T-helper 17 cell (primary cell): ENCODE data around the gene PGM1. TPM values are rescaled to one million over a fixed set of nuclear protein-coding genes. Genes with fewer than 3 reads are reported as not detected.

Experiments used
- ATAC-seq: fragments of 150-1000 bp; cut with Tn5 transposase; 2 replicates; pipeline ENCODE4 v1.10.0; 2021; ENCODE audit warnings: mild to moderate bottlenecking, moderate library complexity
- DNase-seq, 3 donors: peaks; one replicate each; pipeline versions ENCODE4 v3.0.0 to v3.0.0-alpha.2; 2020 to 2021
- H3K9me3 ChIP-seq: one replicate; pipeline ENCODE4 v1.7.0; 2013; ENCODE audit warnings: low read length, mild to moderate bottlenecking; ENCODE audit not compliant: control insufficient read depth, poor library complexity, severe bottlenecking
- H3K27ac Mint-ChIP-seq: one replicate; pipeline ENCODE4 v1.8.0; 2022; ENCODE audit warnings: mild to moderate bottlenecking, moderate library complexity, mixed read lengths
- H3K27me3 Mint-ChIP-seq: one replicate; pipeline ENCODE4 v1.8.0; 2022; ENCODE audit warnings: mixed read lengths
- H3K36me3 Mint-ChIP-seq: one replicate; pipeline ENCODE4 v1.8.0; 2022; ENCODE audit warnings: low read depth, mixed read lengths
- H3K4me1 Mint-ChIP-seq: one replicate; pipeline ENCODE4 v1.8.0; 2022; ENCODE audit warnings: mild to moderate bottlenecking, mixed read lengths
- H3K4me3 Mint-ChIP-seq: one replicate; pipeline ENCODE4 v1.8.0; 2022; ENCODE audit warnings: mild to moderate bottlenecking, moderate library complexity, mixed read lengths
- total RNA-seq, 4 donors: library from RNA in 2 of 4; stranded (reverse) in 2 of 4; gene quantifications; one replicate each; pipeline ENCODE4 v1.2.3 and lab custom pipeline; 2022 to 2026

Gene PGM1
- total RNA-seq, 2 donors from 2014 or later: 11.7 to 14.2 TPM

DNA sequence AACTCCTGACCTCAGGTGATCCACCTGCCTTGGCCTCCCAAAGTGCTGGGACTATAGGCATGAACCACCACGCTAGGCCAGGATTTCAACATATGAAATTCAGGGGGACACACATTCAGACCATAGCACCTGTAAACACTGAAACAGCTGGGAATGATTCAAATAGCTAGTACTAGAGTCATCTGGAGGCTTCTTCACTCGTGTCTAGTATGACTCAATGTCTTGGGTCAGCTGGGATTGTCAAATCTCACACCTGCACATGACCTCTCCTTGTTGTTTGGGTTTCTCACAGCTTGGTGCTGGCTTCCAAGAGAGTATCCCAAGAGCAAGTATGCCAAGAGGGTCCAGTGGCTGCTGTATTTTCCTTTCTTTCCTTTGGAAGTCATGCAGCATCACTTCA, 75.1 kb downstream of the PGM1 start:
- H3K9me3 ChIP-seq: no peaks in the 10 kb centered on the region
- peaks cover 3% of the 10 kb centered on the region for H3K4me1 Mint-ChIP-seq
- no peak for DNase-seq
- no peaks in the 10 kb centered on the region for H3K27me3 Mint-ChIP-seq
- H3K36me3 Mint-ChIP-seq: no peaks in the 10 kb centered on the region
- H3K4me3 Mint-ChIP-seq: no peak overlapping the region
- no peak overlapping the region for H3K27ac Mint-ChIP-seq
- no peak for ATAC-seq

DNA sequence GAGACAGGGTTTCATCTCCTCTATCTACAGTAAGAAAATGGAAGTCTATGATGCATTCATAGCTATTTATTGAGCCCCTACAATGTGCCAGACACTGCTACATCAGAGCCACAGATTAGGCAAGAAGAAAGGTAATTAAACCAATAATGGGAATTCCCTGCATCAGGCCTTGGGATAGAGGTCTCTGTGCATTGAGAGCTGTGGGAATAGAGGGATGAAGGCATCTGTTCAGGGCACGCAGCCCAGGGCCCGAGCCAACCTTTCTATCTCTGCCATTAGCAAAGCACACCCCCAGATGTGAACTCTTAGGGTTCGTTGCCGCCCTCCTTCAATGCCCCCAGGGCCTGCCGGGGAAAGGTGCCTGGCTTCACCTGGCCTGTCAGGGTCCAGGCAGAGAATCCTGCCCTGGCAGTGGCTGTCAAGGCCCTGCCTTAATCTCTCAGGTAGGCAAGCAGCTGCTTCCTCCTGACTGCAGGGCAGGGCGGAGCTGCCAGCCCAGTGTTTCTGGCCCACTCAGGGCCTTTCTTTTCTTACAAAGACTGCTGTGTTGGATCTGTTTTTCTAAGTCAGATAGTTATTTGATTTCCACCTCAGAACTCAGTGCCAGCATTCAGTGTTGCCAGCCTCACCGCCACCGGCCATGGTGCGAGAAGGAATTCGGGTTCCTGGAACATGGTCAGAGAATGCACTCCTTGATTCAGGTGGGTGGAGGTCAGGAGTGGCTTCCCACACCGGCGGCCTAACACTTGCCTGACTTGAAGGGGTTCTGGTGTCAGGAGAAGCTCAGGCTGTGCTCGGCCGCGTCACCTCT, 76.1 kb downstream of the PGM1 start:
- H3K9me3 ChIP-seq: no peaks in the 10 kb centered on the region
- Mint-ChIP-seq H3K4me1 (peaks cover 3% of the 10 kb centered on the region), H3K4me3 (no peak overlapping the region), H3K27me3 (no peaks in the 10 kb centered on the region), H3K27ac (peak overlapping the region; percentile 85), H3K36me3 (no peaks in the 10 kb centered on the region)
- DNase-seq (no peak), ATAC-seq (no peak)

DNA sequence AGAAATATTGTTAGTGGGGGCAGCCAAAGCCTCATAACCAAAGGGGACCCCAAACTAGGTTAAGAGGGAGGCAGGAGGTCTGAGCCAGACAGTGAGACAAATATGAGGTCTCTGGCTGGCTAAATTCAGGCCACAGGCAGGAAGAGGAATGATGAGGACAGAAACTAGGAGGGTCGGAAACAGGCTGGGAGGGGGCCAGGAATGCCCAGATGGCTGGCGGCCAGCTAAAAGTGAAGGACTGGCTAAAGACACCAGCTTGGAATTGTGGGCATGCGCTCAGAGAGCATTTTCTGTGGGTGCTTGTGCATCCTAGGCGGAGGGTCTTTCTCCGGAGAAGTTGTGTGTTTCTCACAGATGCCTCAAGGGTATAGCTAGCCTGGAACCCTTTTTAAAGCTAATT, 77.0 kb downstream of the PGM1 start:
- Mint-ChIP-seq H3K27me3 (no peaks in the 10 kb centered on the region), H3K36me3 (no peaks in the 10 kb centered on the region), H3K27ac (peak overlapping the region; percentile 85), H3K4me3 (no peak overlapping the region), H3K4me1 (peaks cover 3% of the 10 kb centered on the region)
- DNase-seq: no peak
- ATAC-seq: no peak
- H3K9me3 ChIP-seq: no peaks in the 10 kb centered on the region

- no peaks in the 10 kb centered on the region for H3K36me3 Mint-ChIP-seq
- peaks cover 3% of the 10 kb centered on the region for H3K4me1 Mint-ChIP-seq
- no peaks in the 10 kb centered on the region for H3K9me3 ChIP-seq
- no peak overlapping the region for H3K4me3 Mint-ChIP-seq
- DNase-seq (no peak), ATAC-seq (no peak)
- no peaks in the 10 kb centered on the region for H3K27me3 Mint-ChIP-seq
- H3K27ac Mint-ChIP-seq: no peak overlapping the region
Observed at GRCh38 chr1:63671514-63671913, 78.3 kb downstream of the PGM1 start.

GRCh38 chr1:63674238-63674864, 81.1 kb downstream of the PGM1 start:
- Mint-ChIP-seq H3K4me3 (no peak overlapping the region), H3K27ac (no peak overlapping the region), H3K36me3 (no peaks in the 10 kb centered on the region), H3K4me1 (peaks cover 3% of the 10 kb centered on the region), H3K27me3 (no peaks in the 10 kb centered on the region)
- DNase-seq (no peak), ATAC-seq (no peak)
- H3K9me3 ChIP-seq: no peaks in the 10 kb centered on the region

DNA sequence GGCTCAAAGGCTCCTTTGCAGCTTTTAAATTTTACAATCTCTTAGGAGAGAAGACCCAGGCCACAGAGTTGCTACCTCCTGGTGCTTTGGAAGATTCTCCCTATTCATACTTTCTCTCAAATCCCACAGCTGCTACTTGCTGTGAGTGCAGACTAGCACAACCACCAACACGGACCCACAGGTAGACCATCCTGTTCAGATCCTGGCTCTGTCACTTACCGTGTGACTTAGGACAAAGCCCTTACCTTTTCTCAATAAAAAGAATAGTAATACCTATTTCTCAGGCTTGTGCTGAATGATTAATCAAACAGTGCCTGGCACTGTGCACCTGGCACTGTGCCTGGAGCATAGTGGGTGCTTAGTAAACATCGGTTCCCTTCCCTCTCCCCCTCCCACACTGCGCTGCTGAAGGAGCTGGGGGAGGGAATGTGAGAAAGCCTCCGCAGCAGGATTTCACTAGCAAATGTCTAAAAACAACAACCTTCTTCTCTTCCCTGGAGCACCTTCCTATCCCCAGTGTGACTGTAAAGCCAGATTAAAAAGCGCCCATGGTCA, 81.7 kb downstream of the PGM1 start:
- no peak overlapping the region for H3K4me3 Mint-ChIP-seq
- no peaks in the 10 kb centered on the region for H3K27me3 Mint-ChIP-seq
- H3K4me1 Mint-ChIP-seq: peaks cover 2% of the 10 kb centered on the region
- H3K36me3 Mint-ChIP-seq: no peaks in the 10 kb centered on the region
- peak overlapping the region; percentile 16 for H3K27ac Mint-ChIP-seq
- no peak for DNase-seq
- no peaks in the 10 kb centered on the region for H3K9me3 ChIP-seq
- ATAC-seq: no peak

- Mint-ChIP-seq H3K27me3 (no peaks in the 10 kb centered on the region), H3K4me3 (no peak overlapping the region)
- no peak for ATAC-seq
Observed at GRCh38 chr1:63675420-63675931, 82.3 kb downstream of the PGM1 start.

DNA sequence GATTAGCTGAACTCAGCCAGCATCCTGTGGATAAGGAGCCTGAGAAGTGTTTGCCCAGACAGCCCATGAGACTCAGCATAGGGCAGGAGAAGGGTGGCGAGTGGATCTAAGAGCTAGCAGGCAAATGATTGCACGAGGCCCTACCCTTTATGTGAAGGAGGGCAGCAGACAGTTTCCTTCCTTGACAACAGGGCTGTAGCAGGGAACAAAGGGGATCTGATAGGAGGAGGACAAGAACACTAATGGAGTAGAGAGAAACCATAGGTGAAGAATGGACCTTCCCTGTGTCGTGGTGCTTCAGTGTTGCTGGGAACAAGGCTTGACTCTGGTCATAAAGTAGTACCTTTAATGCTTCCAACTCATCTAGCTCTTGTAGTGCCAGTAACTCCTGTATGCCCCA, 84.3 kb downstream of the PGM1 start:
- H3K36me3 Mint-ChIP-seq: no peaks in the 10 kb centered on the region
- no peak for ATAC-seq
- H3K4me1 Mint-ChIP-seq: no peaks in the 10 kb centered on the region
- no peak overlapping the region for H3K27ac Mint-ChIP-seq
- no peak overlapping the region for H3K4me3 Mint-ChIP-seq
- no peak for DNase-seq
- no peaks in the 10 kb centered on the region for H3K9me3 ChIP-seq
- H3K27me3 Mint-ChIP-seq: no peaks in the 10 kb centered on the region

More at GRCh38 chr1:63675420-63675931, 82.3 kb downstream of the PGM1 start:
- no peak for DNase-seq
- Mint-ChIP-seq H3K27ac (peak overlapping the region; percentile 16), H3K36me3 (no peaks in the 10 kb centered on the region), H3K4me1 (no peaks in the 10 kb centered on the region)
- H3K9me3 ChIP-seq: no peaks in the 10 kb centered on the region

DNA sequence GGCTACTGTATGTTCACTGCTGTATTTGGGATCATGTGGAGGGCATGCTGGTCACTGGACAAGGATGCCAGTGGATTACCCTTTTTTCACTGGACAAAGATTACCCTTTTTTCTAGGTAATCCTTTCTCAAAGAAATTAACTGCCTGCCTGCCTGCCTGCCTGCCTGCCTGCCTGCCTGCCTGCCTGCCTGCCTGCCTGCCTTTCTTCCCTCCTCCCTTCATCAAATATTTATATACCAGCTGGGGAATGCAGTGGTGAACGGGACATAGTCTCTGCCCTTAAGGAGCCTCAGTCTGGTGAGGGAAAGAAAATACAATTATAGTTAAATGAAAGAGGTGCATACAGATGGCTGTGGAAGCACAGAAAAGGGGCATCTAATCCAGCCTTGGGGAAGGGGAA, 85.0 kb downstream of the PGM1 start:
- DNase-seq: no peak
- no peak overlapping the region for H3K4me3 Mint-ChIP-seq
- no peaks in the 10 kb centered on the region for H3K9me3 ChIP-seq
- H3K27me3 Mint-ChIP-seq: no peaks in the 10 kb centered on the region
- no peak overlapping the region for H3K27ac Mint-ChIP-seq
- ATAC-seq: no peak
- H3K4me1 Mint-ChIP-seq: no peaks in the 10 kb centered on the region
- no peaks in the 10 kb centered on the region for H3K36me3 Mint-ChIP-seq

- H3K36me3 Mint-ChIP-seq: no peaks in the 10 kb centered on the region
- no peaks in the 10 kb centered on the region for H3K27me3 Mint-ChIP-seq
- no peaks in the 10 kb centered on the region for H3K4me1 Mint-ChIP-seq
- DNase-seq (no peak), ATAC-seq (no peak)
- H3K9me3 ChIP-seq: no peaks in the 10 kb centered on the region
- H3K27ac Mint-ChIP-seq: no peak overlapping the region
- H3K4me3 Mint-ChIP-seq: no peak overlapping the region
Observed at GRCh38 chr1:63679076-63679475, 85.9 kb downstream of the PGM1 start.

- no peak for ATAC-seq
- no peaks in the 10 kb centered on the region for H3K36me3 Mint-ChIP-seq
Observed at GRCh38 chr1:63679589-63679988, 86.4 kb downstream of the PGM1 start.

GRCh38 chr1:63682936-63683335, 89.7 kb downstream of the PGM1 start:
- no peak for DNase-seq
- H3K27me3 Mint-ChIP-seq: peaks cover 5% of the 10 kb centered on the region
- H3K36me3 Mint-ChIP-seq: no peaks in the 10 kb centered on the region
- H3K9me3 ChIP-seq: no peaks in the 10 kb centered on the region
- no peak overlapping the region for H3K27ac Mint-ChIP-seq
- no peaks in the 10 kb centered on the region for H3K4me1 Mint-ChIP-seq
- ATAC-seq: no peak
- no peak overlapping the region for H3K4me3 Mint-ChIP-seq

More at GRCh38 chr1:63679589-63679988, 86.4 kb downstream of the PGM1 start:
- H3K9me3 ChIP-seq: no peaks in the 10 kb centered on the region
- Mint-ChIP-seq H3K4me3 (no peak overlapping the region), H3K4me1 (no peaks in the 10 kb centered on the region), H3K27ac (no peak overlapping the region), H3K27me3 (no peaks in the 10 kb centered on the region)
- DNase-seq: no peak

DNA sequence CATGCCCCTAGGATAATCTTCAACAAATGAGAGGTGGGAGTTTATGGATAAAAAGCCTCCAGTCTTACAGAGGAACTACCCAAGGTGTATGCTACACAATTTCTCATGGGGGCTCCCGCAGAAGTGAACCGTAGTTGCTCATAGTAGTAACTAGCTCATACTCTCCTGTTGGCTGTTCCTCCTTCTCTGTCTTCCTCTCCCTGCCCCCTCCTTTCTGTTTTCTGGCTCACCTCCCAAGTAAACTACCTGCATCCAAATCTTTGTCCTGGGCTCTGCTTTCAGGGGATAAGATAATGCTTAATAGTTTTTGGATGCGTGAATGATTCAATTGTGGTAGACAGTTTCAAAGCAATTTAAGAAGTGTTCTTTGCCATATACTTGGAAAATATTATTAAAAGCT, 90.5 kb downstream of the PGM1 start:
- no peaks in the 10 kb centered on the region for H3K9me3 ChIP-seq
- Mint-ChIP-seq H3K36me3 (no peaks in the 10 kb centered on the region), H3K27ac (no peak overlapping the region), H3K4me1 (no peaks in the 10 kb centered on the region), H3K4me3 (no peak overlapping the region), H3K27me3 (peaks cover 5% of the 10 kb centered on the region)
- ATAC-seq: no peak
- DNase-seq: no peak
